Ishikawa (cell line): Measurements from ENCODE around the gene TOMM7.

Experiments
- EP300 ChIP-seq: IDR thresholded peaks from 2 replicates; pipeline ENCODE4 v1.6.1; 2012; ENCODE audit warnings: borderline replicate concordance
- FOXM1 ChIP-seq: IDR thresholded peaks from 2 replicates; pipeline ENCODE4 v1.6.1; 2012; ENCODE audit warnings: low read depth, borderline replicate concordance
- RAD21 ChIP-seq: IDR thresholded peaks from 2 replicates; pipeline ENCODE4 v1.6.1; 2012; ENCODE audit warnings: low read depth
- TCF12 ChIP-seq: IDR thresholded peaks from 2 replicates; pipeline ENCODE4 v1.6.1; 2012; ENCODE audit warnings: low read depth
- TEAD4 ChIP-seq: IDR thresholded peaks from 2 replicates; pipeline ENCODE4 v1.6.1; 2012

DNA sequence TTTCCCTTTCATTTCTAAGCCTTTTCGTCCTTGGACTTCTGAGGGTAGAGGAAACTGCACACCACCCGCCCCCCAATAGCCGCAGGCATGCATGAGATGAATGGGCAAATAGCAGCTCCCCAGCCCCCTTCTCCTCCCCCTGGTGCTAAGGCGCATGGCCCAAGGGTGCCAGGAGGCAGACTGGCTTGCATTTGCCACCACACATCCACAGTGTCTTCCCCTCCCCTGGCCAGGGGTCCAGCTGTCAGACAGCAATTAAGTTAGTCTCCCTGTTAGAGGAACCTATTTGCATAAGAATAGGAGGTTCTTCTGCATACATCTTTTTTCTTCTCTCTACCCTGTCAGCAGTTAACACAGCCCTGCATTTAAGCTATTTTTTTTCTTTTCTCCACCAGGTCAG, 20.2 kb downstream of the TOMM7 start:
- TF ChIP-seq EP300: no peak
- no peak for TF ChIP-seq TCF12
- no peak for TF ChIP-seq TEAD4
- no peak for TF ChIP-seq FOXM1
- TF ChIP-seq RAD21: no peak
